Prostate gland (tissue), 2 donors: Measurements from ENCODE around the gene TMEM82.

Experiments
- POLR2A ChIP-seq: fragments of 450-650 bp; IDR thresholded peaks from one replicate; pipeline ENCODE4 v1.6.1; 2016; ENCODE audit warnings: antibody characterized with exemption, mild to moderate bottlenecking
- TF ChIP-seq, protein P1 (sequence below), 4 experiments: fragments of 200-600 bp in 2 of 4; fragments of 450-650 bp in 2 of 4; sonication (generic) in 2 of 4; IDR thresholded peaks; 1 replicate in 3 of 4; 2 replicates in 1 of 4; pipeline ENCODE4 v1.5.1; 2016 to 2019; ENCODE audit warnings: antibody characterized with exemption in 4 of 4, mild to moderate bottlenecking in 2 of 4, moderate library complexity in 2 of 4

DNA sequence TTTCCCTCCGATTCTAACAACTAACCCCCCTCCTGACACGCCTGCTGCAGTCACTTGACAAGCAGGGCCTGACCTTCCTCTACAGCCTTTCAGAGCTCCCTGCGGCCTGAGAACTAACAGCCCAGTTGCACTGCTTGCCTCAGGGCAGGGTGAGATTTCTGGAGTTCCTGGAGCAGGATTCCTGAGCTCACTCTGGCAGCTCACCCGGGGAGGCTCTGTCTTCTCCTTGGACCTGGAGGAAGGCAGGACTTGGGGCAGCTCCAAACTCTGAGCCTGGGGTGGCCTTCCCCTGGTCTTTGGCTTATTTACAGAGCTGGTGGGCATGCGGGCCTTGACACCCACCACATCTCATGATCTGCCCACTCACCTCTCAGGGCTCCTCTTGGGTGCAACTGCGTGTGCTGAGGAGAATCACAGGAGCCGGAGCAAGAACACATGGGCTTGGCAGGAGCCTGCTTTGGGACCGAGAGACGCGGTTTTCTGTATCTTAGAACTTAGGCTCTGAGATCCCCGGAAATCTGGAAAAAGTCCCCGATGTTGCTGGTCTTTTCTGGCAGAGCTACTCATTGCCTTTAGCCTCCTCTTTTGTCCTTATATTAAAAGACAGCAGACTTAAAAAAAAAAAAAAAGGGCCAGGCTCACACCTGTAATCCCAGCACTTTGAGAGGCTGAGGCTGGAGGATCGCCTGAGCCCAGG, 19.3 kb upstream of the TMEM82 start:
- TF ChIP-seq, protein P1, sequence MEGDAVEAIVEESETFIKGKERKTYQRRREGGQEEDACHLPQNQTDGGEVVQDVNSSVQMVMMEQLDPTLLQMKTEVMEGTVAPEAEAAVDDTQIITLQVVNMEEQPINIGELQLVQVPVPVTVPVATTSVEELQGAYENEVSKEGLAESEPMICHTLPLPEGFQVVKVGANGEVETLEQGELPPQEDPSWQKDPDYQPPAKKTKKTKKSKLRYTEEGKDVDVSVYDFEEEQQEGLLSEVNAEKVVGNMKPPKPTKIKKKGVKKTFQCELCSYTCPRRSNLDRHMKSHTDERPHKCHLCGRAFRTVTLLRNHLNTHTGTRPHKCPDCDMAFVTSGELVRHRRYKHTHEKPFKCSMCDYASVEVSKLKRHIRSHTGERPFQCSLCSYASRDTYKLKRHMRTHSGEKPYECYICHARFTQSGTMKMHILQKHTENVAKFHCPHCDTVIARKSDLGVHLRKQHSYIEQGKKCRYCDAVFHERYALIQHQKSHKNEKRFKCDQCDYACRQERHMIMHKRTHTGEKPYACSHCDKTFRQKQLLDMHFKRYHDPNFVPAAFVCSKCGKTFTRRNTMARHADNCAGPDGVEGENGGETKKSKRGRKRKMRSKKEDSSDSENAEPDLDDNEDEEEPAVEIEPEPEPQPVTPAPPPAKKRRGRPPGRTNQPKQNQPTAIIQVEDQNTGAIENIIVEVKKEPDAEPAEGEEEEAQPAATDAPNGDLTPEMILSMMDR (IDR thresholded peaks at IDR 0.05), result no peak
- no peak for TF ChIP-seq POLR2A
